ENCODE data around the gene AGBL4.

Gene AGBL4

GRCh38 chr1:48753293-48753692 lies 1270.5 kb downstream of the AGBL4 start:
- no peak for DNase-seq

- no peak for DNase-seq
Measured at GRCh38 chr1:48750109-48750508, 1273.6 kb downstream of the AGBL4 start.

GRCh38 chr1:48749068-48749467 lies 1274.7 kb downstream of the AGBL4 start:
- no peak for DNase-seq

GRCh38 chr1:48746906-48747305 lies 1276.8 kb downstream of the AGBL4 start:
- no peak for DNase-seq

GRCh38 chr1:48744032-48744431 lies 1279.7 kb downstream of the AGBL4 start:
- no peak for DNase-seq

GRCh38 chr1:48743480-48743879 lies 1280.3 kb downstream of the AGBL4 start:
- DNase-seq, result no peak

GRCh38 chr1:48741380-48741779 lies 1282.4 kb downstream of the AGBL4 start:
- DNase-seq, result no peak

- DNase-seq, result no peak
Measured at GRCh38 chr1:48740621-48741020, 1283.1 kb downstream of the AGBL4 start.

- DNase-seq, result no peak
Measured at GRCh38 chr1:48739091-48739490, 1284.7 kb downstream of the AGBL4 start.

- no peak for DNase-seq
Measured at GRCh38 chr1:48738356-48738755, 1285.4 kb downstream of the AGBL4 start.

GRCh38 chr1:48735796-48736195 lies 1288.0 kb downstream of the AGBL4 start:
- DNase-seq, result no peak

- DNase-seq, result no peak
Measured at GRCh38 chr1:48730164-48730910, 1293.4 kb downstream of the AGBL4 start.

GRCh38 chr1:48728584-48728983 lies 1295.2 kb downstream of the AGBL4 start:
- DNase-seq, result no peak

- DNase-seq, result no peak
Measured at GRCh38 chr1:48726557-48727215, 1297.1 kb downstream of the AGBL4 start.

- DNase-seq, result no peak
Measured at GRCh38 chr1:48726139-48726538, 1297.6 kb downstream of the AGBL4 start.

- DNase-seq, result no peak
Measured at GRCh38 chr1:48725341-48726046, 1298.3 kb downstream of the AGBL4 start.

- no peak for DNase-seq
Measured at GRCh38 chr1:48720929-48721328, 1302.8 kb downstream of the AGBL4 start.

GRCh38 chr1:48718705-48719104 lies 1305.0 kb downstream of the AGBL4 start:
- no peak for DNase-seq

- DNase-seq, result no peak
Measured at GRCh38 chr1:48718116-48718630, 1305.6 kb downstream of the AGBL4 start.

- DNase-seq, result no peak
Measured at GRCh38 chr1:48717082-48717481, 1306.7 kb downstream of the AGBL4 start.

- DNase-seq, result no peak
Measured at GRCh38 chr1:48715921-48716320, 1307.8 kb downstream of the AGBL4 start.

GRCh38 chr1:48710915-48711314 lies 1312.8 kb downstream of the AGBL4 start:
- DNase-seq, result no peak

- DNase-seq, result no peak
Measured at GRCh38 chr1:48710318-48710717, 1313.4 kb downstream of the AGBL4 start.

GRCh38 chr1:48704736-48705135 lies 1319.0 kb downstream of the AGBL4 start:
- DNase-seq, result no peak

Data from stimulated activated CD4-positive, alpha-beta T cell treated with anti-CD3 and anti-CD28 coated beads, Interleukin-12 subunit alpha, Interleukin-12 subunit beta, amount 100 ng/mL, for 4 hours (primary cell).